Right lobe of liver (tissue), 4 donors: Measurements from ENCODE around the gene POLE2.

Experiments used
- POLR2A ChIP-seq: fragments of 450-650 bp; IDR thresholded peaks from one replicate; pipeline ENCODE4 v1.6.1; 2017; ENCODE audit warnings: antibody characterized with exemption, mild to moderate bottlenecking
- TF ChIP-seq, protein P1 (sequence below), 4 donors: fragments of 200-600 bp in 3 of 4; fragments of 450-650 bp in 1 of 4; IDR thresholded peaks; one replicate each; pipeline versions ENCODE4 v1.5.1 to v1.8.0; 2016 to 2022; ENCODE audit warnings: antibody characterized with exemption in 4 of 4, mild to moderate bottlenecking in 2 of 4
- donor health status: DM: no; HTN: no; CAD: no.
- donor health status: DM: no; HTN: no; CAD: no.
- donor health status: DM: no; HTN: yes; CAD: no.

DNA sequence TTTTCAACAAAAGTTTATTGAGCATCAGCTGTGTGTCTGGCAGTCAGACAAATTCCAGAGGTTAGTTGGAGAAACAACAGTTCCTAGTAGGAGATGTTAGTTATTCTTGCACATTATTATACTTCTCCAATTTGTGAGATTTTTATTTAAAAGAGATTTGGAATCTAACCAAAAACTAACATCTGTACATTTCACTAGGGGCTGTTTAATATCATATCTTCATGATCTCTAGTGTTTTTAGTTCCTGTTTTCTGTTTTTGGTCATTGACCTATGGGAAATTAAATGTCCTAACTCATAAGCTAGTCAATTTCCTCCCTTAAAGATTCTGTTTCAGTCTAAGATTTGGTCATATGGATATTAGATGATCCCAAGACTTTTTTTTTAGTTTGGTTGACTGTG, 45.8 kb upstream of the POLE2 start:
- TF ChIP-seq, protein P1, sequence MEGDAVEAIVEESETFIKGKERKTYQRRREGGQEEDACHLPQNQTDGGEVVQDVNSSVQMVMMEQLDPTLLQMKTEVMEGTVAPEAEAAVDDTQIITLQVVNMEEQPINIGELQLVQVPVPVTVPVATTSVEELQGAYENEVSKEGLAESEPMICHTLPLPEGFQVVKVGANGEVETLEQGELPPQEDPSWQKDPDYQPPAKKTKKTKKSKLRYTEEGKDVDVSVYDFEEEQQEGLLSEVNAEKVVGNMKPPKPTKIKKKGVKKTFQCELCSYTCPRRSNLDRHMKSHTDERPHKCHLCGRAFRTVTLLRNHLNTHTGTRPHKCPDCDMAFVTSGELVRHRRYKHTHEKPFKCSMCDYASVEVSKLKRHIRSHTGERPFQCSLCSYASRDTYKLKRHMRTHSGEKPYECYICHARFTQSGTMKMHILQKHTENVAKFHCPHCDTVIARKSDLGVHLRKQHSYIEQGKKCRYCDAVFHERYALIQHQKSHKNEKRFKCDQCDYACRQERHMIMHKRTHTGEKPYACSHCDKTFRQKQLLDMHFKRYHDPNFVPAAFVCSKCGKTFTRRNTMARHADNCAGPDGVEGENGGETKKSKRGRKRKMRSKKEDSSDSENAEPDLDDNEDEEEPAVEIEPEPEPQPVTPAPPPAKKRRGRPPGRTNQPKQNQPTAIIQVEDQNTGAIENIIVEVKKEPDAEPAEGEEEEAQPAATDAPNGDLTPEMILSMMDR (IDR thresholded peaks at IDR 0.05), result no peak
- TF ChIP-seq POLR2A, result no peak
